ENCODE data around the gene CLIP4. TPM values are rescaled to one million over a fixed set of nuclear protein-coding genes. Genes with fewer than 3 reads are reported as not detected.
A peak's percentile ranks its signal among the peaks of the same experiment; 100 is the strongest.

The CLIP4 gene, protein sequence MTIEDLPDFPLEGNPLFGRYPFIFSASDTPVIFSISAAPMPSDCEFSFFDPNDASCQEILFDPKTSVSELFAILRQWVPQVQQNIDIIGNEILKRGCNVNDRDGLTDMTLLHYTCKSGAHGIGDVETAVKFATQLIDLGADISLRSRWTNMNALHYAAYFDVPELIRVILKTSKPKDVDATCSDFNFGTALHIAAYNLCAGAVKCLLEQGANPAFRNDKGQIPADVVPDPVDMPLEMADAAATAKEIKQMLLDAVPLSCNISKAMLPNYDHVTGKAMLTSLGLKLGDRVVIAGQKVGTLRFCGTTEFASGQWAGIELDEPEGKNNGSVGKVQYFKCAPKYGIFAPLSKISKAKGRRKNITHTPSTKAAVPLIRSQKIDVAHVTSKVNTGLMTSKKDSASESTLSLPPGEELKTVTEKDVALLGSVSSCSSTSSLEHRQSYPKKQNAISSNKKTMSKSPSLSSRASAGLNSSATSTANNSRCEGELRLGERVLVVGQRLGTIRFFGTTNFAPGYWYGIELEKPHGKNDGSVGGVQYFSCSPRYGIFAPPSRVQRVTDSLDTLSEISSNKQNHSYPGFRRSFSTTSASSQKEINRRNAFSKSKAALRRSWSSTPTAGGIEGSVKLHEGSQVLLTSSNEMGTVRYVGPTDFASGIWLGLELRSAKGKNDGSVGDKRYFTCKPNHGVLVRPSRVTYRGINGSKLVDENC
- total RNA-seq (10 to 100 TPM; 36.8 to 39.4 TPM), total RNA-seq (25.3 to 154 (median 60.9) reads per million in 172 experiments)
- polyA plus RNA-seq (2013, experiment 1 of 2) = 24.9 TPM
- 28.4 TPM for polyA plus RNA-seq (2013, experiment 2 of 2)

DNA sequence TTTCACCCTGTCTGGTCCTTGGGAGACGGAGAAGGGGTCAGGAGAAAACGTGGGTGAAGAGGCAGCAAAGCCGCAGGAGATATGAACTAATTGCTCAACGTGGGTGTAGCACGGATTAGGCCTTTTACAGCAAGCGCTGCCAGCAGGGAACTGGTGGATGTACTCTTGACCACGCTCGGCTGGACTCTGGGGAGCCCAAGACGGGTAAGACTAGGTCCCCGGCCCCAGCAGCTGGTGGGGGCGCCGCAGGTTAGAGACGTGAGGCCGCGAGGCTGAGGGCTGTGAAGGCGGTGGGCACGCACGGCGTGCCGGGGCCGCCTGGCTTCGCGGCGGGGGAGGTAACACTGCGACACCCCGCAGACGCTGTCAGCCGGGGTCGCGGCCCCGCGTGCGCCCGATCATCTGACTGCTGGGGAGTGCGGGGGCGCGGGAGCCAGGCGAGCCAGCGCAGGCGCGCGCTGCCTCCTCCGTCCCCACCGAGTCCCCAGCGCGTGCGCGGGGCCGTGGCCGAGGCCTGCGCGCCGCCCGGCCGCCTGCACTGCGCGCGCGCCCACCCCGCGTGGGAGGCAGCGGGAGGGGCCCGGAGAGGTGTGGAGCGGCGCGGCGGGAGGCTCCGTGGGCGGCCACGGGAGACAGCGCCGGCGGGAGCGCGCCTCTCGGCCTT lies at the start of gene CLIP4:
Gene CLIP4, plus strand, starts transcription at position 470 of the 664 bp plus-strand sequence. CDS start 5,974 bp downstream, outside the sequence.
- peaks cover 17% of the 10 kb centered on the region for H3K36me3 Mint-ChIP-seq (ENCODE audit: low read depth)
- ChIA-PET CTCF (interaction anchor here (1.6 kb wide), 1 partner anchor 100 kb away, joined by 5 read pairs; no protein-coding TSS in a partner anchor), POLR2A (interaction anchor here (0.8 to 5.7 kb wide), 12 partner anchors 11 to 1032 kb away, joined by 3 to 68 read pairs (median 8); partner anchors contain the start of genes PPP1CB, TRMT61B, WDR43 and YPEL5)
- peak within 1 kb of the TSS; percentile 97 for H3K4me3 Mint-ChIP-seq
- peaks cover 23% of the 10 kb centered on the region for H3K4me1 ChIP-seq (ENCODE audit: insufficient read depth, low read length)
- peaks cover 48% of the 10 kb centered on the region for H3K4me1 Mint-ChIP-seq (ENCODE audit: low read depth)
- ATAC-seq (ENCODE audit: poor library complexity) = peak; percentile 61
- intact Hi-C loops (cut with DNase I, micrococcal nuclease) = loop anchor here in 1 of 2 experiments (5.0 to 10.0 kb wide), 3 partner anchors 72 to 220 kb away; partner anchors contain the start of gene WDR43
- TF ChIP-seq CTCF (IDR thresholded peaks at IDR 0.05) = no peak
- peak; percentile 29 to 89 (median 62) for DNase-seq
- H3K36me3 ChIP-seq (ENCODE audit: insufficient read depth, low read length) = no peaks in the 10 kb centered on the region
- H3K27ac ChIP-seq (ENCODE audit: low read depth in 1 of 2, low read length in 2 of 2) = peak within 1 kb of the TSS; percentile 75 to 88
- peak within 1 kb of the TSS; percentile 85 for H3K4me3 ChIP-seq (ENCODE audit: low read length)
- H3K9me3 ChIP-seq (ENCODE audit: control insufficient read depth in 1 of 2, insufficient read depth in 1 of 2, low read length in 2 of 2) = no peaks in the 10 kb centered on the region
- no peaks in the 10 kb centered on the region for H3K9me3 Mint-ChIP-seq
- no peaks in the 10 kb centered on the region for H3K27me3 Mint-ChIP-seq
- peak within 1 kb of the TSS; percentile 100 for H3K27ac Mint-ChIP-seq
- no peaks in the 10 kb centered on the region for H3K27me3 ChIP-seq (ENCODE audit: control insufficient read depth in 1 of 2, insufficient read depth in 2 of 2, low read length in 2 of 2)

GRCh38 chr2:29066271-29066860 lies 48.8 kb upstream of the CLIP4 start:
- intact Hi-C loops (cut with DNase I, micrococcal nuclease) = no loop called here
- no peak for ATAC-seq (ENCODE audit: poor library complexity)
- POLR2A ChIA-PET = no interaction called here

More at GRCh38 chr2:29066271-29066860, 48.8 kb upstream of the CLIP4 start:
- H3K27ac Mint-ChIP-seq = no peak overlapping the region
- Histone ChIP-seq H3K4me1 (ENCODE audit: insufficient read depth, low read length) (no peaks in the 10 kb centered on the region), H3K36me3 (ENCODE audit: insufficient read depth, low read length) (no peaks in the 10 kb centered on the region), H3K27me3 (ENCODE audit: control insufficient read depth in 1 of 2, insufficient read depth in 2 of 2, low read length in 2 of 2) (no peaks in the 10 kb centered on the region), H3K9me3 (ENCODE audit: control insufficient read depth in 1 of 2, insufficient read depth in 1 of 2, low read length in 2 of 2) (no peaks in the 10 kb centered on the region), H3K4me3 (ENCODE audit: low read length) (no peak overlapping the region), H3K27ac (ENCODE audit: low read depth in 1 of 2, low read length in 2 of 2) (no peak overlapping the region)
- H3K36me3 Mint-ChIP-seq (ENCODE audit: low read depth) = no peaks in the 10 kb centered on the region
- no peak for TF ChIP-seq CTCF (IDR thresholded peaks at IDR 0.05)
- no peak for DNase-seq
- CTCF ChIA-PET = no interaction called here
- H3K9me3 Mint-ChIP-seq = no peaks in the 10 kb centered on the region
- H3K4me3 Mint-ChIP-seq = no peak overlapping the region
- H3K4me1 Mint-ChIP-seq (ENCODE audit: low read depth) = no peaks in the 10 kb centered on the region
- no peaks in the 10 kb centered on the region for H3K27me3 Mint-ChIP-seq
